GM21529 (cell line): ENCODE data around the gene KRT82.
"Not testable (repeated sequence)": the region's sequence is repeated elsewhere in the genome, so short reads cannot be mapped to it uniquely, and the experiment has no call there.

Experiments used
- ATAC-seq: cut with Tn5 transposase; IDR thresholded peaks from one replicate; pipeline ENCODE4 v1.9.1; 2021; ENCODE audit not compliant: unreplicated experiment

Gene KRT82

DNA sequence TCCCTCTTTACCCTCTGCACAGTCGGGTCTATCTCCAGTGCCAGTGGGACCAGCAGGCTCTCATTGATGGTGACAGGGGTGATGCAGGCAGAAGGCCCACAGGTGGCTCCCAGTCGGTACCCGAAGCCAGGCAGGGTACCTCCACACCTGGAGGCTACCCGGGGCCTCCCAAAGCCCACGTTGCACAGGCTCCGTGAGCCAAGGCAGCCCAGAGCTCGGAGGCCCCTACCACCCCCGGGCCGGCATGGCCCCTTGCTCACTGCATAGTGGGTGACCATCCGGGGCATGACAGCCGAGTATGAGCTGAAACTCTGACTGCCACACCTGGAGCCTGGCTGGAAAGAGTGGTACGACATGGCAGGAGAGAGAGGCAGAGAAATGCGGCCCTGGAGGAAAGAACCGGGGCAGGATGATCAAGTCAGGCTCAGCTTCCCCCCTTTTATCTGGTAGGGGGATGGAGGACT is at the start of gene KRT82:
Gene KRT82, minus strand, starts transcription at position 414 of the 464 bp plus-strand sequence. Its CDS starts 58 bp downstream, at position 356.
- ATAC-seq = no peak

DNA sequence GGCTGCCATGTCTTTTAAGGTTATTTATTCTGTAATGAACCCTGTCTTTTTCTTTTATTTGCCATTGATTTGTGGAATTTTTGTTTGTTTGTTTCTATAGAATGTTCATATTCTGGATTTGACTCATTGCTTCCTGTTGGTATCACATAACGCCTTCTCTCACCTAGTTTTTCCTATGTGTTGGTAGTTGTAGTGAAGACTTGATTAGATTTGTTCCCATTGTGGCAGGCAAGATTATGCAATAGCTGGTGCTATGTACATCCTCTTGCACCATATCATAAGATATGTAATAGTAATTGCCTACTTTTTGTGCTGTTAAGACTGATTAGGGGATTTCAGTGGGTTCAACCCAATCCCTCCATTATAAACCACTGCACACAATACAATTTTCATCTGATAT is 49.7 kb upstream of the KRT82 start:
- no peak for ATAC-seq

DNA sequence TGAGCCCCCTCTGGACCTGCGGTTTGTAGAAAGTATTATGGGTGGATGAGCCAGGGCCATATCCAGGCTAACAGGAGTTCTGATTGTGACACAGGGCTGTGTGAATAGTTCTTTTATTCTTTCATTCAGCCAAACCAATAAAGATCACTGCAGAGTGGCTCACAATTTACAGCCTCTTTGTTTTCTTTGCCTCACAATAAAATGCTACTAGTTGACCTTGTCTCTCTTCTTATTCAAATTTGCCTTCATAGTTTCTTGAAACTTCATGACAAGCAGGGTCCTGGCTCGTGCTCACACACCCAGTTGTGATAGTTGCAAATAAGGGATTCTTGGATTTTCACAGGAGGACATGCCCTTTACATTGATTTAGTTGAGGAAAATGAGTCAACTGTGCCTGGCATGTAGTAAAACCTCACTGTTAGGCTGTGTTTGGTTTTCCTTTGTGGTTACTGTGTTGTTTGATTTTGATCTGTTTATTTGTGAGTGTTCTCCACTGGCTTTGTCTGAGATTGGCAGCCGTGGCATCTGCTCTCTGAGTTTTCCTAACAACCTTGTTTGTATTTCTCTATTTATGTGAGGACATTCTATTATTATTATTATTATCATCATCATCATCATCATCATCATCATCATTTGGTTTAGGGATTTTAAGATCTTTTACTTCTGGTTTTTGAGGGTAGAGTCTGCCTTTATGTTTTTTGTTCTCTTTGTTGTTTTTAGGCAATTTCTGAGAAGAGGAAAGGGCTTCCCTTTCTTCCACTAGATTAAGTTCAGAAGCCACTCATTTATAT is 48.5 kb upstream of the KRT82 start:
- no peak for ATAC-seq

DNA sequence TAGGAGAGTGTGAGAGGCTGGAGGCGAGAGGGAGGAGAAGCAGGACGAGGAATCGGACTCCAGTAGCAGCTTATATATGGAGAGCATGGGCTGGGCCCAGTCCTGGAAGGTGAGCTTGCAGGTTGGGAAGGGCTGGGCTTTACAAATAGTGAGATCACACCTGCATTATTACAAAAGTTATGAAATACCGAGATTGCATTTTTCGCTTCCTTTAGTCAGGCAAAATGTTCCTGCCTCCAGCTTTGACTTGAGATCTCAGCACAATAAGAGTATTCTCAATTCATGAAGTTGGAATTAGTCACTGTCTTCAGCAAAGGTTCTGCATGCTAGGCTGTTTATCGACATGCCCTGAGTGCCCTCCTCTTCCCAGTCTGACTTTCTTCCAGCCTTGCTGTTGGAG is 46.0 kb upstream of the KRT82 start, which contains the start of gene KRT6B:
Gene KRT6B, minus strand, starts transcription at position 46 of the 400 bp plus-strand sequence. CDS start 68 bp downstream, outside the sequence.
- ATAC-seq = no peak

DNA sequence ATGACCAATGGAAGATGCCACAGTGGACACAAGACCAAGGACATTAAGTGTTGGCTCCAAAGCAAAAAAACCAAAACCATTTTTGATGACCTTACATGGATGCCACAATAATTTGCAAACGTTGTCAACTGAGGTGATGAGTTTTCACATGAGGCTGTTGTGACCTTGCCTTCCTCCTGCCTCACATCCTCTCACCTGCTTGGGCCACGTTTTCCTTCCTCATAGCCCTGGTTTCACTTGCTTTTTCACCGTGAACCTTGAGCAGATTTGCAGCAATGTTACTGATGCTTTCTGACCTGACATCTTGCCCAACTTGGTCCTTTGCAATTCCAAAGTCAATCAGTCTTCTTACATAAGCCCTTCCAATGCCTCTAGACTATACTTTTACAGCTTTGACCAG is 42.1 kb upstream of the KRT82 start:
- no peak for ATAC-seq

DNA sequence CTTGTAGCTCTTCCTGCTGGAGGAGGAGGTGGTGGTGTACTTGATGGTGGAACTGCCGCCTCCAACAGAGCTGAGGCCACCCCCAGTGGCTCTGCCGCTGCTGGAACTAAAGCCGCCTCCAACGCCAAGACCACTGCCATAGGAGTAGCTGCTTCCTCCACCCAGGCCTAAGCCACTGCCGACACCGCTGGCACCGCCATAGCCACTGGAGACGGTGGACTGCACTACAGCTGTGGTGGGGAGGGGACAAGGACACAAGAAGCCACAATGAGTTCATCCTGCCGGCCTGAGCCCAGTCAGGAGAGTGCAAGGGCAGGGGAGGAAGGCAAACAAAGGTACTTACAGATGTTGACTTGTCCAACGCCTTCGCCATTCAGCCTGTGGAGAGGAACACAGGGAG is 41.1 kb upstream of the KRT82 start:
- ATAC-seq = not testable (repeated sequence)

DNA sequence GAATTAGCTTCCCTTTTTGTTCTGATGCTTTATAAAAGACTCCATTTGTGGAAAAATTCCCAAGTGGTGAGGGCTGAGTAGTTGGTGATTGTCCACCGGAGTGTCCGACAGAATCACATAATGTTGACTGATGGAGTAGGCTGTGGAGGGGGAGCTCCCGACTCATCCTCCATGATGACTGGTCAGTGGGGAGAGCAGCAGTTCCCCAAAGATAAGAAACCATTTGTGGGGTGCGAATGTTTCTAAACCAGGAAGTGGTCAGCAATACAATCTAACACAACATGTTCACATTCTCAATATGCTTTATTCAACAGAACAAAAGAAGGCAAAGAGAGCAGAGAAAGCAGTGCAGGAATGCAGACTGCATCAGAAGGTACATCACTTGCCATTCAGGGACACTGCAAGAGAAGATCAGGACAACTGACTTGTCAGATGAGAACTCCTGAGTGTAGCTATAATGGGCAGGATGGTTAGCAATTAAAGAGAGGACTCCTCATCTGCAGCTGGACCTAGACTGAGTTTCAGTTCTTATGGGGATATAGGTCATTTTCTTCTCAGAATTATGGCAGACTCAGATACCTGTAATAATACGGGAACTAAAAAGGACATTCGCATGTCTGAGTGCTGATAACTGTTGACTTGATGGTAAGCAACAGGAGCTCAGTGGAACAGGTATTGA is 40.4 kb upstream of the KRT82 start:
- ATAC-seq = no peak

DNA sequence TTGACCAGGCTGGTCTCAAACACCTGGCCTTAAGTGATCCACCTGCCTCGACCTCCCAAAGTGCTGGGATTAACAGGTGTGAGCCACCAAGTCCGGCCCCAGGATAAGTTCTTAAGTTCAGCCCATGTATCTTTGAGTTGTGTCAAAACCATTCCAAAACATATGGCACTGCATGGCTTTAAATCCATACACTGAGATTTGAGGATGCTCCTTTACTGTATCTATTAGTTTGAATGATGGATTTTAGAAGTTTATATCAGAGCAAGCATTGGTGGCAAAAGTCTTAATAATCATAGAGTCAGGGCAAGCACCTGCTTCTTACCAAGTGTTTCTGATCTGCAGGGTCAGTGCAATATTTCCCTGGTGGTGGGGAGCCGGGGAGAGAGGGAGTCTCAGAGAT is 39.7 kb upstream of the KRT82 start:
- ATAC-seq = no peak

DNA sequence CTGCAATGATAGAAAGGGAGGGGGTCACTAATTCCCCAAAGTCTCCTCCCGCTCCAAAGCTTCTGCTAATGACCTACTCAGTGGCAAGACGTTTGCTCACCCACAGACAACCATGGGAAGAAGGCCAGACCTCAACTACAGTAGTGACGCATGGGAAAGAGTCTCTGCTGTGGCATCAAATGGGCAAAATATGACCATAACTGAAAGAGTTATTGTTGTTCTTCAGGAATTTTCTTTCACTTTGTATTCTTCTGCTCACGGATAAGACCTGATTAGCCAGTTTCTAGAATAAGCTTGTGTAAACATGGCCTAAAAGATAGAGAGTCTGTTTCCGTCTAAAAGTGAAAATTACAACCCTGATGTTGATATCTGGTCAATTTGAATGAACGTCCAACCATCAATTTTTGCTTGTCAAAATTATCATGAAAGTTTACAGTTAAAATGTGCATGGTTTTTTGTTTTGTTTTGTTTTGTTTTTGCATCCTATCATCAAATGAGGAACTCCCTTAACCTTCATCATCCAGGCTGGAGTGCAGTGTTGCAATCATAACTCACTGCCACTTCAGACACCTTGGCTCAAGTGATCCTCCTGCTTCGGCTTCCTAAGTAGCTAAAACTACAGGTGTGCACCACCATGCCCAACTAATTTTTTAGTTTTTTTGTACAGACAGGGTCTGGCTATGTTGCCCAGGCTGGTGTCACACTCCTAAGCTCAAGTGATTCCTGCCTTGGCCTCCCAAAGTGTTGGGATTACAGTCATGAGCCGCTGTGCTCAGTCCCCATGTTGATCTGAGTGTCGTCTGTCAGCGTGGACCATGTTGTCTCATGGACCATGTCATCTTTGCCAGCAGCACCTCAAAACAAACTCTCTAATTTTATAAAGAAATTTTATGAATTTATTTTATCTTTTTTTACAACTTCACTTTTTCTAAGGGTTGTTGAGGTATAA is 38.8 kb upstream of the KRT82 start:
- no peak for ATAC-seq

DNA sequence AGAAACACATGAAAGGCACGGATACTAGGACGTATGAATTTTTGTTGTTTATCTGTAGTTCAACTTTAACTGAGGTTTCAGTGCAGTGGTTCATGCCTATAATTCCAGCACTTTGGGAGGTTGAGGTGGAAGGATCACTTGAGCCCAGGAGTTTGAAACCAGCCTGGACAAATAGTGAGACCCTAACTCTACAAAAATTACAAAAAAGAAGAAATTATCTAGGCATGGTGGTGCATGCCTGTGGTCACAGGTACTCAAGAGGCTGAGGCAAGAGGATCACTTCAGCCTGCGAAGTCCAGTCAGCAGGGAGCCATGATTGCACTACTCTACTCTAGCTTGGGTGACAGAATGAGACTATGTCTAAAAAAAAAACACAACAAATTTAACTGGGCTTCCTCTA is 37.8 kb upstream of the KRT82 start:
- ATAC-seq = no peak

DNA sequence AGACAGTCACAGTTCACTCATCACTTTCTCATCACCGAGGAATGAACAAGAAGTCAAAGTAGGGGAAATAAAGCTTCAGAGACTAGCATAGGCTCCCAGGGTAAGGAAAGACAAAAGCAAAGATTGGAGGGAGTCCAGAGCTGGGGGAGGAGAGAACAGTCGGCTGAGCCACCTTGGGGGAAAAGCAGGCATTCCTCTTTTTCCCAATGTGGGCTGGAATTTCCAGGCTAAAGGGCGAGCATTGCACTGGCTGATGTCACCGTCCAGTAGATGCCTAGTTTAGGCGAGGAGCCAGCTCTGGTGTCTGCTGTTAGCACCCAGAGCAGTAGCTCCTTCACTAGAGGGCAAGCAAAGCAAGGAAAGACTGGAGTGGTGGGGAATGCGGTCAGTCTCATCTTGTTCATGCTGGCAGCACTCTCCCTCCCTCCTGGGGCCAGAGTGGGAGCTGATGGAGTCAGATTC is 36.5 kb upstream of the KRT82 start:
- no peak for ATAC-seq

DNA sequence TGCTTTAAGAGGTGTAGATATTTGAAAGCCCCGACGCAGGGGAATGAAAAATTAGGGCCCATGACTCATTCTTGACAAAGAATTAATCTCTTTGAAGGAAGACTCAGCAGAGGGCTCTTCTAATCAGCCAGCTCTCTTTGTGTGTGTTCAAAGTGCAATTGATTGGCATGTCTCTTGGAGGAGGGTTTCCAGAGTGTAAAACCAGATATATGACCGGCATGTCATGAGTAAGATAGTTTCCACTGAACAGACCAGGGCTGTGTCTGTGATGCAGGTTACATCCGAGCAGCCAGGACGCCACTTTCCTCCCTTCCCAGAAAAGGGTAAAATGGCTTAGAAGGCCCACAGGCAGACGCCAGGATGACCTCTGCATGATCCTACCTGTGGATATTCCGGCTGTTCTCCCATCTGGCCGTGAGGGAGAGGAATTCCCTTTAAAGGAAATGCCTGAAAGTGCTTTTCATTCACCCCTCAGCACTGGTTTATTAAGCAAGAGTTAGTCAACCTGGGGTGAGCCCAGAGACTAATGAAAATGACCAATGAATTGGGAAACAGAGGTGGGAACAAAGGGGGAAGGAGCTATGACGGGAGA is 35.3 kb upstream of the KRT82 start:
- ATAC-seq = no peak

DNA sequence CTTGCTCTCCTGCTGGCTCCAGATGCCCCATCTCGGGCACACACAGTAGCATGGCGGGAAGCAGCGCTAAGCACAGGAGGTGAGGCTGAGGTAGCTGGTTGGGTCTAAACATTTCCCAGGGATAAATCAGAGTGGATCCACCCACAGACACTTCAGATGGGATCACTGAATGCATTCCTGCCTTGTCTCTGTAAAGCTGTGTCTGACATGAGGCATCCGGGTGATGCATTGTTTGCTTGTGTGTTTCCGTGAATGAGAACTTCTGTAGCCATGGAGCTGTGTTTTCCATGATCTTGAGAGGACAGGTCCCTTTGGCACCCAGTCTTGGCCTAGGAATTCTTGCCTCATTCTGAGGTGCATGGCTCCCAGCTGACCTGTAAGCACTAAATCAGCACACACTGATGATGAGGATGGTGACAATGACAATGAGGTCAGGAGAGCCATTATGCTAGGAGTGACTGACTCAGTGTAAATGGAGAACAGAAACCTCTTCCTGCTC is 34.7 kb upstream of the KRT82 start:
- no peak for ATAC-seq

DNA sequence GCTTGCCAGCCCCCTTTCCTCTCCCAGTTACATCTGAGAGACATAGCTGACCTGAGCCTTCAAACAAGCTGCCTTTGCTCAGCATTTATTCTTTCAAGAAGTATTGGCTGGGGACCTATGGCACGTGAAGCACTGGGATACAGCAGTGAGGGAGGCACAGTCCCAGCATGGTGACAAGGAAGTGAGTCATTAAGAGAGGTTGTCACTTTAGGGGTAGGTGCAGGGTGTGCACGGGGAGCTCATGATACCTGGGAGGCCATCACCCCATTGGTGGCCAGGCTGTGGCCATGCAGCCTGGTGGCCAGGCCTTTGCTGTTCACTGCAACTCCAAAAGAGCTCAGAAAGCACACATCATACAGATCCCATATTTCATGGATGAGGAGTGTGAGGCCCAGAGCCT is 33.7 kb upstream of the KRT82 start:
- no peak for ATAC-seq

DNA sequence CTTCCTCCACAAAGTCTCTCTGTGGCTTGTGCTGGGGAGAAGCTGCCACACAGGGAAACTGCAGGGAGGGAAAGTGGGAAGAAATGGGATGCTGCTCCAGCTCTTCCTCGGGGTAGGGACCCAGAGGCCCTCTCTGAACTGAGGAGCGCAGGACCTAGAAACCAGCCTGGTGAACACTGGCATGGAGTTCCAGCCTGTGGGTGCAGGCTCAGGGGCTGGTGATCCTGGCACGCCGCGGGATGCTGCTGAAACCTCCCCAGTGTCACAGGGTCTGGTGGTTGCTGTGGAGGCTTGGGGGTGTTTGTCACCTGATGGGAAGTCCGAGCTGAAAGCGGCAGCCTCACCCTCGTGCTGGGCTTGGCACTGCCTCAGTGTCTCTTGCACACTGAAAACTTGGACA is 33.3 kb upstream of the KRT82 start:
- ATAC-seq = no peak

DNA sequence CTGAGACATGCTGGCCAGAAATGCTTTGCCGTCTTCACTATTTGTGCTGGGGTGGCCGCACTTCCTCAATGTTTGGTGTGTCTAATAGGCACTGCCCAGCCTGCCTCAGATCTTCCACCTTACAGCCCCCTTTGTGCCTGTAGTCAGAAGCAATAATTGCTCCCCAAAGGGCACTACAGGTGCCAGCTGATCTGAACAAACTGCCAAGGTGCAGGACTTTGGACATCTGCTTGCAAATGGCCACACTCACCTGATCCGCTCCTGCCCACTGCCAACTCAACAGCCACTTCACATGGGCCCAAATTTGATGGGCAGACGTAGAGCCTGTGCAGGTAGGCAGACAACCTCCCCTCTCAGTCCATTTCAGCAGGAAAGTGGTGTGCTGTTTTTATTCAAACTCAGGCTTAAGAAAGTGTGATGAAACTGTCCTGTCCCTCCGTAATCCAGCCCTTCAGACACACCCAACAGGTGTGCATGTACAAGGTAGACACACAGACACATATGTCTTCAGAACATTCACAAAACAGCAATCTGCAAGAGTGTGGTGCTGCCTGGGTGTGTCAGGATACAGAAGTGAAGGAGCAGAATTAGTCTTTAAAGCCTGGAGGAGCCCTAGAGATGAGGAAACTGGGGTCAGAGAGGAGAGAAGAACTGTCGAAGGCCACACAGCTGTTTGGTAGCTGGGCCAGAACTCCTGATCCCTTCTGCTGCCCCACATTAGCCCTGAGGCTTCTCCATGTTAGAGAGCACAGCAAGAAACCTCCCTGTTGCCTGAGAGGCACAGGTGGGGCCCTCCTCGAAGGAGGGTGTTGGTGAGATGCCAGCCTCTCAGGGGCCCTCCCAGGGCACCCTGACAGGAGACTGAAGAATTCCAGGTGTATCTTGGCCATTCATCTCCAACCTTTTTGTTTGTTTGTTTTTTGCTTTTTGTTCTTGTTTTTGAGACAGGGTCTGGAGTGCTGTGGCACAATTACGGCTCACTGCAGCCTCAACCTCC is 32.5 kb upstream of the KRT82 start:
- no peak for ATAC-seq

DNA sequence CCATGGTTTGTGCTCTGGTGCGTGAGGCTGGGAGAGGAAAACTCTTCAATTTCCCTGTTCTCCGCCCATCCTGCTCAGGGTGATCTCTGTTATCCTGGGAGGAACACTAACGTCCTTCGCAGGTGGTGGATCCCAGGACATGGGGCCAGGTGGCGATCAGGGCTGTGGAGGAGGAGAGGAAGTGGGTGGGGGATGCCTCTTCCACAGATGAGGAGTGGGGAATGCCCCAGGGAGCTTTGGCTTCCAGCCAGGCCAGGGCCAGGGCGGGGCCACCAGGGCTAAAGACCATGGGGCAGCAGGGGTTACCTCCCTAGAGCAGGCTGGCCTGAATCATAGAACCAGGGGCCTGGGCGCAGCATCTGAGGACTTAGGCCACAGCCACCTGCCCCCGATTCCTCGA is 31.4 kb upstream of the KRT82 start:
- ATAC-seq = no peak

DNA sequence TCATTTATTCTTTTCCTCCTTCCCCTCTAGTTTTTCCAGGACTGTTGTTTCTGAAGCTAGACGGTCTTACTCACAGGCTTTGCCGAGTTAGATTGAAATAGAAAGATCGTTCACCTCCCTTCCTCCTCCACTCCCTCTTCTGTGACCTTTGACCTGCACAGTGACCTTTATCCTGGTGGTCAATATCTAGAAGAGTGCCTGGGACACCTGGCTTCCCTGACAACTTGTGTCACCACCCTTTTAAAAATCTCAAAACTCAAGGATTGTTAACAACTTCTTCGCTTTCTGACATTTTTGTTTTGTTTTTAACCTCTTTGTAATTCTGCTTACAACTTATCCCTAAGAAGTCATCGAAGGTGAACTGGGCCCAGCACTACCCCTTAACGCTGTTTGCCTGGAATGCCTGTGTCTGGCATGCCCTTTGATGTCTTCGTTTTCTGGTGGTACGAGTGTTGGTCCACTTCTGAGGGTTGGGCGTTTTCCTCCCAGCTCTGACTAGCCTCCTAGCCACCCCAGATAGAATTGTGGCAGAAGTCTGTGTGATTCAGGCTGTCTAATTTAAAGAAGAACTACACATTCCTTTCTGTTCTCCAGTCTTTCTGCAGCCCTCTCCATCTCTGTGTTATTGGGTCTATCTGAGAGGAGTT is 30.8 kb upstream of the KRT82 start:
- no peak for ATAC-seq
